HG03354 (cell line): ENCODE results near the gene CRIM1.

Experiments
- ATAC-seq: cut with Tn5 transposase; IDR thresholded peaks from one replicate; pipeline ENCODE4 v1.9.1; 2021; ENCODE audit warnings: mild to moderate bottlenecking; ENCODE audit not compliant: unreplicated experiment, poor library complexity, severe bottlenecking

The CRIM1 gene

DNA sequence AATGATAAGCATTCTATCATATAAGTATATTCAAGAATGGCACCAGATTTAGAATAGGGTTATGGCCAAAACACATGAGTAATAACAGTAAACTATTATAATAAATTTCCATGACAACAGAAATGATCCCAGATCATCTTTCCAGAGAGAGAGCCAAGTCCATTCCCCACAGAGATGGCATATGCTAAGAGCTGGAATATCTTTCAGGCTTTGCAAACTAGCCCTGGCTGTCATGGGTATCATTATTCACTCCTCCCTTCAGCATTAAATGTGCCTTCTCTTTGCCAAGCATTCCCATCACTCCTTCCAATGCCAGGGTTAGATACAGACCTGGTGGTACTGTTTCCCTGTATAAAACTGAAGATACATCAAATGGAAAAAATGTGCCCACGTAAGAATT lies 231.5 kb downstream of the CRIM1 start:
- no peak for ATAC-seq

DNA sequence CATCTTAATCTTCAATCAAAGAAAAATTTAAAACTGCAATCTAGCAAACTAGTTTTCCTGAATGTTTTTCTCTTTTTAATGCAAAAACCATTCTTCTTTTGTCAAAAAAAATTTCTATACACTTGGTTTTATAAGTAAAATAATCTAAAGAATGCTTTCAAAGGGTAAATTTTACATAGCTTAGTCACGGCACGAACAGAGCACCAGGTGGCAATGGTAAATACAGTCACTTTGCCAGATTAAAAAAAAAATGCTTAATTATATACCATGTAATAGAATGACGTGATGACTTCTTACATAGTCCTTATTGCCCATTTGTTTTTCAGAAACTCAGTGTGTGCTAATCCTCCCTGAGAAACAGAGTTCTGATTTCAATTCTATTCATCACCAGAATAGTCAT lies 232.0 kb downstream of the CRIM1 start:
- no peak for ATAC-seq

DNA sequence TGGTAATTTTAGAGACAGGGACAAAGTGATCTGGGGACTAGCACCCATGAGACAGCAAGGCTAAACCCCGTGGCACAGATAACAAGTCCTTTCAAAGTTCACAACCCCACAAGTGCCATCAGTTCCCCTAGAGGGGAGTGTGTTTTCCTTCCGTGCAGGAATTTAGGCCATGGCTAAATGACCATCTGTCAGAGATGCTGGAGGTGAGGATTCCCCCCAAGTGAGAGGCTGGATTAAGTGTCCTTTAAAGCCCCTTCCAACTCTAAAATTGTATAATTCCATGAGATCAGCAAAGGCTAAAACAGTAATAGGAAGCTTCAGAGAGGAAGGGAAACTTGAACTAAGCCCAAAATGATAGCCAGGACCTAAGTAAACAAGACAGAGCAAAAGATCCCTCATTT lies 233.7 kb downstream of the CRIM1 start:
- ATAC-seq, result no peak

DNA sequence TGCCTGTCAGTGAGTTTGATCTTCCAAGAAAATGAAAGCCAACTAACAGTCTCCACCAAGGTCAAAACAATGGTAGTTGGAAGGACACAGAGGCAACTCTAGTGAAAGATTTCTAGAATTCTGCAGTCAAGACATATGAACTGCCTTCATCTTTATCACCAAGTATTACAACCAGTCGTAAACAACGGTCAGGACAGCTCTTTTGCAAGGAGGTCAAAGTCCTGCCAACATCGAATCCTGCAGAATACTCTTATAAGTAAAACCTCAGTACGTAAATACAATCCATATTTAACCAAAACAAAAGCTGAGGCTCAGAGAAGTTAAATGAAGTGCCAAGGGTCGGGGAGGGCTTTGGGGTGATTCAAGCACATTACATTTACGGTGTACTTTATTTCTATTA lies 239.3 kb downstream of the CRIM1 start:
- ATAC-seq, result no peak

DNA sequence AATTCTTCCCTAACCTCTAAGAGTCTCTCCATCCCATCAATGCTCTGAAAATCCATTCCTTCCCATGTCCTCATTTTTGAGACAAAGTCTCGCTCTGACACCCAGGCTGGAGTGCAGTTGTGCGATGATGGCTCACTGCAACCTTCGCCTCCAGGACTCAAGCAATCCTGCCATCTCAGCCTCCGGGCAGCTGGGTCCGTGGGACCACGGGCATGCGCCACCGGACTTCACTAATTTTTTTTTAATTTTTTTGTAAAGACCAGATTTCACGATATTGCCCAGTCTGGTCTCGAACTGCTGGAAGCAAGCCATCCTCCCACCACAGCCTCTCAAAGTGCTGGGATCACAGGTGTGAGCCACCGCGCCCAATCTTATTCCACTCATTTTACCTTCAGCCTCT lies 240.8 kb downstream of the CRIM1 start:
- no peak for ATAC-seq

DNA sequence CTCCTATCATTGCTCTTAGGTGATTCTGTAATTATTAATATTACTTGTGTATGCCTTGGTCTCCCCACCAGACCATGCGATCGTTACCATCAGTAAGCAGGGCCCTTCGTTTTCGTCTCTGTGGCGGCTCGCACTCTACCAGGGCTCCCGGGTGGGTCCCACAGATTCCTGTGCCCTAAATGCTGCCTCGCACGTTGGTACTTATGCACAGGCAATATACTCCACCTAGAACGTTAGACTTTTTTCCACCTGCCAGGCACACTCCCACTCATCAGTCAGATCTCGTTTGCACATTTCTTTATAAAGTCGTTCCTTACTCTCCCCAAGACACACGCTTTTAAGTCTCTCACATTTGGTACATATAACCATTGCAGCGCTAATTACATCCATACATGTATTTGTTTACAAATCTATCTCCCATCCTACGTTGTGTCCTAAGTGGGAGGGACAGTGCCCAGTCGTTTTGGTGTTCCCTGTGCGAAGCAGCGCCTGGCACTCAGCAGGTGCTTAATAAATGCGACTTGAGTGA lies 241.5 kb downstream of the CRIM1 start:
- ATAC-seq, result no peak

DNA sequence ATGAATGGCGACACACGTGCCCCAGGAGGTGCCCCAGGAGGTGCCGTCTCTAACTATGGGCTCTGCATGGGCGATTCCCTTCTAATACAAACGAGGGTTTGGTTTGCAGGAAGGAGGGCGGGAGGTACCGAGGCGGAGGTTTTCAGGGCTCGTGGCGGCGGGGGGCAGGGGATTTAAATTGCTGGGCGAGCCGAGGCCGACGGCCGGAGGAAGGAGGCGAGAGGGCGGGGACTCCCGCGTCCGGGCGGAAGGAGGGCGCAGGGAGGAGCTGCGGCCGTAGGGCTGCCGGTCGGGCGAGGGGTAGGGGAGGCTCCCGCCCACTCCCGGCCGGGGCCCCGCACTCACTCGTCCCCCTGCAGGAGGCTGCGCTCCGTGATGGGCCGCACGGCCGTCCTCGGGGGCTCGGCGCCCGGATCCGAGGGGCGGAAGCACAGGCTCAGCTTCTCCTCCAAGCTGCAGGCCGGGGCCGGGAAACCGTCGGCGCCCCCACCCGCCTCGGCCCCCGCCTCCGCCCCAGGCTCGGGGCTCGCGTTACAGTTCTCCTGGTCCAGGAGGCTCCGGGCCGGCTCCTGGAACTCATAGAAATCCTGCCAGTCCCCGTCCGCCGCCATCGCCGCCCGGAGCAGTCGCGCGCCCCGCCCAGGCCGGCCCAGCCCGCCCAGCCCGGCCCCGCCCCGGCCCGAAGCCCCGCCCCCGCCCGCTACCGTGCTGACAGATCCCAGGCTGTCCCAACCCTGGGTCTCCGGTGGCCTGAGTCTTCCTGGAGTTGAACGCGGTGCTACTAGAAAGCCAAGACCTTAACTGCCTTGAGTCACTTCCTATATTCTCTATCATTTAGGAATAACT lies 242.2 kb downstream of the CRIM1 start, which contains the start of gene FEZ2:
FEZ2 (minus strand) TSS at position 637 of the 846 bp plus-strand sequence; CDS start at position 611, 26 bp downstream.
- ATAC-seq, result peak; percentile 99
